GM10266 (cell line): ENCODE data around the gene TRPM3.

Experiments
- DNase-seq: peaks from one replicate; pipeline ENCODE4 v3.0.0; 2012; ENCODE audit errors: extremely low spot score
- TF ChIP-seq, protein P1 (sequence below): IDR thresholded peaks from 2 replicates; pipeline ENCODE4 v1.5.1; 2012; ENCODE audit warnings: mild to moderate bottlenecking, low read depth; ENCODE audit not compliant: control insufficient read depth, insufficient read depth; ENCODE audit errors: missing control alignments

The TRPM3 gene

DNA sequence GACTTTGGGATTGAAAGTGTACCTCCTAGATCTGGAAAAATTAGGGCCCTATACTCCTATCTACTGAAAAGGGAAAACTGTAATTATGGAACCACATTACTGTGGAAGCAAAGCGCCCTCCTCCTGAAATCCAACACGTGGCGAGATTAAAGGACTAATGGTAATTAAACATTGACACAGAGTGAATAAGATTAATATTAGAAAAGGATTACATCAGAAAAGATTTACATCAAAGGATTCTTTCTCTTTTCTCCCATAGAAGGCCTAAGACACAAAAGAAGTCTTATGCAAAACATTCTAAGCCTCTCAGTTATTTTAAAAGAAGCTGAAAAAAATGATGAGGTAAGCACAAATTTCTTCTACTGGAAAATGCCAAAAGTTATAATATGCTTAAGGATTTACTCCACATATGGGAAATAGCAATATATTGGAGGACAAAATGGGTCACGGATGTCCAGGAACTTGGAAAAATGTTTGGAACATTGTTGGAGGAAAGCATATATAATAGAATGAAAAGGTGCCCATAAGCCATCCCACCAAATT lies 227.8 kb downstream of the TRPM3 start:
- no peak for DNase-seq
- TF ChIP-seq, protein P1, sequence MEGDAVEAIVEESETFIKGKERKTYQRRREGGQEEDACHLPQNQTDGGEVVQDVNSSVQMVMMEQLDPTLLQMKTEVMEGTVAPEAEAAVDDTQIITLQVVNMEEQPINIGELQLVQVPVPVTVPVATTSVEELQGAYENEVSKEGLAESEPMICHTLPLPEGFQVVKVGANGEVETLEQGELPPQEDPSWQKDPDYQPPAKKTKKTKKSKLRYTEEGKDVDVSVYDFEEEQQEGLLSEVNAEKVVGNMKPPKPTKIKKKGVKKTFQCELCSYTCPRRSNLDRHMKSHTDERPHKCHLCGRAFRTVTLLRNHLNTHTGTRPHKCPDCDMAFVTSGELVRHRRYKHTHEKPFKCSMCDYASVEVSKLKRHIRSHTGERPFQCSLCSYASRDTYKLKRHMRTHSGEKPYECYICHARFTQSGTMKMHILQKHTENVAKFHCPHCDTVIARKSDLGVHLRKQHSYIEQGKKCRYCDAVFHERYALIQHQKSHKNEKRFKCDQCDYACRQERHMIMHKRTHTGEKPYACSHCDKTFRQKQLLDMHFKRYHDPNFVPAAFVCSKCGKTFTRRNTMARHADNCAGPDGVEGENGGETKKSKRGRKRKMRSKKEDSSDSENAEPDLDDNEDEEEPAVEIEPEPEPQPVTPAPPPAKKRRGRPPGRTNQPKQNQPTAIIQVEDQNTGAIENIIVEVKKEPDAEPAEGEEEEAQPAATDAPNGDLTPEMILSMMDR: no peak

DNA sequence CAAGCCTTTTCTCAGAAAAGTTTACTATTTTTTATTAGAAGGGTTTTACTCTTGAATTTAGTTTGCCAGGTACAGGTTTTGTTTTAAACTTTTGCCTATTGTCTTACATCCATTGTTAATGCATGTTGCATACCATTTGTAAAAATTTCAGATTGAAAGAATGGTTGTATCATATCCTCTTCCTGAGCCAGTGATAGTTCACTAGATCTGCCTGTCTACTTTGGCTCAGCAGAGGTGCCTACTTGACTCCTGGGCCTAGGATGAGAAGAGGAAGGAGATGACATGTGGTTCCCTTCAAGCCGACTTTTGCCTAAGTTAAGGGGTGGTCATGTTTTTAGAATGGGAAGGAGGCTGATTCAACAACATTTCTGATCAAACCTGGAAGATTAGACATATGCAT lies 232.9 kb downstream of the TRPM3 start:
- no peak for DNase-seq
- TF ChIP-seq, protein P1: no peak

DNA sequence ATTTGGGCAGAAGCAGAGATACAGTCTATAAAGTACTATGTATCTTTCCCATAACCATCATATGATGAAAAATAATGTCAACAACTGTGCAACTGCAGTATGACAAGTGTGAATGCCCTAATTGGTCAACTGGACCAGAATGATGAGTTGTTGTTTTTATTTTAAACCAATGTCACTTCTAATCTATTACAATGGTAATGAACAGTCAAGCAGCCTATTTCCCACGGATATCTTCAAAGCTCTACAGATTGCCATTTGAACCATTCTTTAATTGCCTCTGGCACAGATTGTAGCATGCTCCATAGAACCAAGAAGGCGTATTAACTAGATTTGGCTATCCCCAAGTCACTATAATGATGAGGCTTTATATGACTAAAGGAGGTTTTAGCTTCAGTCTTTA lies 233.6 kb downstream of the TRPM3 start:
- no peak for DNase-seq
- TF ChIP-seq, protein P1: no peak

DNA sequence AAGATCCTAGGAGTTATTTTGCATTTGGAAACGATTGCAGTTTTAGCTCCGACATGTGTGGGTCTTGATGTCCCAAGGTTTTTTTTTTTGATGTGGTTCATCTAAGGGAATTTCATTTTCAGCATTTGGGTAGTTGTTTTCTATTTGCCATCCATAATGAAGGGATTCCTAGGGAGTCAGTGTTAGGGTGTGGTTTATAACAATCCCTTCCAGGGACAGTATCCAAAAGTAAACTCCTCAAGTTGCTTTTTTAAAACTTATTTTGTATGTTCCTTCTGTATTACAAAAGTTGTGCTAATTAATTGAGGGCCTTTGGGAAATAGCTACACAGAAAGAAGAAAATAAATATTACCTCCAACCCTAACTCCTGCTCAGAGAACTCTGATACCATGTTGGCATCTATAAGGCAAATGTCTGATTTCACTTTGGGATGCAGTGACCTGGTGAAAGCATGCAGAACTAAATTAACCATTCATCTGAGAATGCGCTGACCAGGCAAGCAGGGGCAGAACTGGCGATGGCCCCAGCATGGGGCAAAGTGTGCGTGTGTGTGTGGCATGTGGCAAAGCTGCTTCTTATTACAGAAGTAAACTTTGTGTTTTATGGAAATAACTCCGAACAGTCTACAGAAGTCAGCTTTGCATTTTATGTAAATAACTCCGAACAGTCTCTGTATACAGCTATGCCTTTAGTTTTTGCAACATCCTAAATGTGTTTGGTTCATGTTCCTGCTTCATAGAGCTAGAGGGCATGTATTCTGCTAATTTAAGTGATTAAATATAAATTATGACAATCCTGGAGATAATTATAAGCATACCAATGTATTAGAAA lies 237.2 kb downstream of the TRPM3 start:
- TF ChIP-seq, protein P1: no peak
- DNase-seq: no peak

DNA sequence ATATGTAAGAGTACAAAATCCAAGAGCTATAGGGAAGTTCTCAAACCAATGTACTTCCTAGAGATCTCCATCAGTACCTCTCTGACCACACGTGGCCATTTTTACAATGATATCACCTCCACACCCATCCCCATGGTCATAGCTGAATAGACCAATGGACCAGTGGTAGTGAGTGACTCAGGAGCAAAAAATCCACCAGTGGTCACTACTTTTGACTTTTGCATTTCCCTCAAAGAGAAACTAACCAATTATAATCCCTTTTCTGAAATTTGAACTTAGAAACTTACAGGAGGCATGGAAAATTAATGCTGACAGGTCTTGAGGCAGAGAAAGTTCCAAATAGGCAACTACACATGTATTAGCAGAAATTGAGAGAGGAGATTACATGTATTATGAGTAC lies 238.4 kb downstream of the TRPM3 start:
- TF ChIP-seq, protein P1: no peak
- DNase-seq: no peak

DNA sequence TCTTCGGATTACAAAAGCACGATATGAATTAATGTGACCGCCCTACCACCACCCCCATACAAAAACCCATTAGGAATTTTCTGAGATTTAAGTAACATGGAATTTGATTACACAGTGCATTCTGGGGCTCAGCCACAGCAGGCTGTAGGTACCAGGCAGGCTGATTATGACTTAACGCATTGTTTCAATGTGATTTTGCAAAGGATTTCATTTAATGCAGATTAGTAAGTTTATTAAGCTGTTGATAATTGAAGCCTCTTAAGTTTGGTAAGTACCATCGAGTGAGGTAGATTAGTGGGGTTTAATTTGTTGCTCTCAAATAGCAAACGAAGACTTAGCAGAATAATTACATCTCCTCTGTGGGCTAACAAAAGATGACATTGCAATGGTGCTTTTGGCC lies 240.1 kb downstream of the TRPM3 start:
- TF ChIP-seq, protein P1: no peak
- no peak for DNase-seq

DNA sequence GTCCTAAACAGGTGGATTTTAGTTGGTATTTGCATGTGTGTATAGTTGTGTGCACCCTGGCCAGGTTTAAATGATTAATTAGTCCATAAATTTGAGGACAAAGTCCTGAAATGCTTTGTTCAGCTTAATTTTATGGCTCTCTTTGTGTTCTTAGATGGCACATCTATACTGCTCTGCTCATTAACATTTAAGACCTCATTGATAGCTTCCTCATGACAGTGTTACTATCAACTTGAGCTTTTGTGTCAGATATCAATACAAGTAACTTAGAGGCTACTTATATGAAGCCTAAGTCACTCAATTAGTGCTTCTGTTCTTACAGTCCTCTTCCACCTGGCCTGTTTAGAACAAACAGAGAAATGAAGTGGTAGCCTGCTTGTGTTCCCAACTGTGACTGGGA lies 240.9 kb downstream of the TRPM3 start:
- DNase-seq: no peak
- TF ChIP-seq, protein P1: no peak
